Nephron progenitor cell (in vitro differentiated cells): ENCODE measurements around the gene HOXA11.

Experiments used
- DNase-seq: peaks from one replicate; pipeline ENCODE4 v3.0.0; 2021
- H3K27ac Mint-ChIP-seq: 2 replicates; pipeline ENCODE4 v1.8.0; 2021; ENCODE audit warnings: mild to moderate bottlenecking, moderate library complexity, mixed read lengths
- H3K27me3 Mint-ChIP-seq: 2 replicates; pipeline ENCODE4 v1.8.0; 2021; ENCODE audit warnings: mild to moderate bottlenecking, low read depth, mixed read lengths; ENCODE audit not compliant: poor library complexity
- H3K36me3 Mint-ChIP-seq: 2 replicates; pipeline ENCODE4 v1.8.0; 2021; ENCODE audit warnings: low read depth, mixed read lengths
- H3K4me1 Mint-ChIP-seq: 2 replicates; pipeline ENCODE4 v1.8.0; 2021; ENCODE audit warnings: mixed read lengths
- H3K4me3 Mint-ChIP-seq: 2 replicates; pipeline ENCODE4 v1.8.0; 2021; ENCODE audit warnings: mild to moderate bottlenecking, moderate library complexity, mixed read lengths
- H3K9me3 Mint-ChIP-seq: 2 replicates; pipeline ENCODE4 v1.8.0; 2021; ENCODE audit warnings: mild to moderate bottlenecking, moderate library complexity, mixed read lengths
- TF ChIP-seq, protein P1 (sequence below): fragments of 200-600 bp; sonication (generic); IDR thresholded peaks from 2 replicates; pipeline ENCODE4 v1.5.0; 2021; ENCODE audit warnings: antibody characterized with exemption

The HOXA11 gene

GRCh38 chr7:27188386-27189294, 3.6 kb upstream of the HOXA11 start:
- Mint-ChIP-seq H3K4me1 (peaks cover 68% of the 10 kb centered on the region), H3K27ac (peak overlapping the region; percentile 80), H3K4me3 (peak overlapping the region; percentile 82), H3K36me3 (no peaks in the 10 kb centered on the region), H3K27me3 (peaks cover 98% of the 10 kb centered on the region), H3K9me3 (no peaks in the 10 kb centered on the region)
- peak; percentile 41 for DNase-seq
- TF ChIP-seq, protein P1, sequence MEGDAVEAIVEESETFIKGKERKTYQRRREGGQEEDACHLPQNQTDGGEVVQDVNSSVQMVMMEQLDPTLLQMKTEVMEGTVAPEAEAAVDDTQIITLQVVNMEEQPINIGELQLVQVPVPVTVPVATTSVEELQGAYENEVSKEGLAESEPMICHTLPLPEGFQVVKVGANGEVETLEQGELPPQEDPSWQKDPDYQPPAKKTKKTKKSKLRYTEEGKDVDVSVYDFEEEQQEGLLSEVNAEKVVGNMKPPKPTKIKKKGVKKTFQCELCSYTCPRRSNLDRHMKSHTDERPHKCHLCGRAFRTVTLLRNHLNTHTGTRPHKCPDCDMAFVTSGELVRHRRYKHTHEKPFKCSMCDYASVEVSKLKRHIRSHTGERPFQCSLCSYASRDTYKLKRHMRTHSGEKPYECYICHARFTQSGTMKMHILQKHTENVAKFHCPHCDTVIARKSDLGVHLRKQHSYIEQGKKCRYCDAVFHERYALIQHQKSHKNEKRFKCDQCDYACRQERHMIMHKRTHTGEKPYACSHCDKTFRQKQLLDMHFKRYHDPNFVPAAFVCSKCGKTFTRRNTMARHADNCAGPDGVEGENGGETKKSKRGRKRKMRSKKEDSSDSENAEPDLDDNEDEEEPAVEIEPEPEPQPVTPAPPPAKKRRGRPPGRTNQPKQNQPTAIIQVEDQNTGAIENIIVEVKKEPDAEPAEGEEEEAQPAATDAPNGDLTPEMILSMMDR: no peak

DNA sequence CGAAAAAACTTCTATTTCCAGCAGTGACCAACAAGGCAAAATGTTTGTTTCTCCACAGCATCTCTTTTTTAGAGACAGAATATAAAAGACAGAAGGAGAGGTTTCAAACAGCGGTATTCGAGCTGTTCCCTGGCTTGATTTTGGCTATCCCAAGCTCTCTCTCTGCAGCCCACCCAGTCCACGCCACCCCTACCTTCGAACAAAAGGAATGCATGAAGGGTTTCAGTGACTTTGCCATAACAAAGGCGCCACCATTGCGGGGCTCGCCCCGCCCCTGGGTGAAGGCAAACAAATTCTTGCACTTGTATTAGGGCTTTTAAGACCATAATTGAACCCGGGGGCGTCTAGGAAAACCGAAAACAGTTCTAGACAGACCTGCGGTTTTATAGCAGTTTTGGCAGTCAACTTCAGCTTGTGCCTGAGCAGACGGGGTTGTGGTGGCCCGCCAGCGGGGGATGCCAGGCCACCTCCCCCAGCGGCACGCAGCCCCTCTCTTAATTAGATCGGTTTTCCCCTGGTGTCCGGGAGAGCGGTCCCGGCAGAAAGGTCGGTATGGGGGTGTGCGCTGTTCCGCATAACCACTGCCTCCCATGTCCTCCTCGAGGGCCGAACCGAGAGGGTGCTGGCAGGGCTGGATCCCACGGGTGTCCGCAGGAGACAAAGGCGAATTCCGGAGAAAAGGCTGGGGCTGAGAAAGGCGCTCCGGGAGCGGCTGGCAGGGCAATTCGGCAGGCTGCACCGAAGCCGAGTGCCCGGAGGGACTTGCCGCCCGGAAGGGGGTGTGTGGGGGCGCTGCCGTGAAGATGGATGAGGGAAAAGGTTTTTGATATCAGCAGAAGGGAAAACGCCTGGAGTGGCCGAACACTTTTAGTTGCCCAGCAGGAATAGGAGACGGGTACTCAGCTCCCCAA, 2.7 kb upstream of the HOXA11 start:
- TF ChIP-seq, protein P1: no peak
- H3K36me3 Mint-ChIP-seq: peaks cover 2% of the 10 kb centered on the region
- no peak overlapping the region for H3K27ac Mint-ChIP-seq
- DNase-seq: peak; percentile 46
- no peaks in the 10 kb centered on the region for H3K9me3 Mint-ChIP-seq
- H3K27me3 Mint-ChIP-seq: peaks cover 93% of the 10 kb centered on the region
- H3K4me3 Mint-ChIP-seq: peak overlapping the region; percentile 82
- peaks cover 68% of the 10 kb centered on the region for H3K4me1 Mint-ChIP-seq

GRCh38 chr7:27186668-27187474, 1.8 kb upstream of the HOXA11 start:
- peaks cover 4% of the 10 kb centered on the region for H3K36me3 Mint-ChIP-seq

GRCh38 chr7:27185854-27186667, 1.0 kb upstream of the HOXA11 start:
- Mint-ChIP-seq H3K9me3 (no peaks in the 10 kb centered on the region), H3K4me3 (peak overlapping the region; percentile 82), H3K4me1 (peaks cover 71% of the 10 kb centered on the region), H3K36me3 (peaks cover 4% of the 10 kb centered on the region), H3K27ac (no peak overlapping the region), H3K27me3 (peaks cover 88% of the 10 kb centered on the region)
- TF ChIP-seq, protein P1: no peak
- peak; percentile 33 for DNase-seq

More at GRCh38 chr7:27186668-27187474, 1.8 kb upstream of the HOXA11 start:
- no peak for DNase-seq
- H3K4me1 Mint-ChIP-seq: peaks cover 68% of the 10 kb centered on the region
- H3K27ac Mint-ChIP-seq: no peak overlapping the region
- H3K9me3 Mint-ChIP-seq: no peaks in the 10 kb centered on the region
- H3K27me3 Mint-ChIP-seq: peaks cover 88% of the 10 kb centered on the region
- TF ChIP-seq, protein P1: no peak
- peak overlapping the region; percentile 82 for H3K4me3 Mint-ChIP-seq
